Fibroblast of lung (primary cell): ENCODE measurements around the gene TMEM187.

Experiments used
- EZH2 ChIP-seq: IDR thresholded peaks from 2 replicates; pipeline ENCODE4 v1.5.1; 2012; ENCODE audit warnings: low read length, control low read depth, mild to moderate bottlenecking; ENCODE audit errors: missing control alignments
- TF ChIP-seq, protein P1 (sequence below), 2 donors: IDR thresholded peaks in 1 of 2; conservative IDR thresholded peaks in 1 of 2; 1 replicate in 1 of 2; 2 replicates in 1 of 2; pipeline ENCODE4 v1.5.1; 2011 to 2012; ENCODE audit warnings: low read length in 2 of 2, control low read depth in 1 of 2, inconsistent platforms in 1 of 2, low read depth in 1 of 2, mild to moderate bottlenecking in 1 of 2

DNA sequence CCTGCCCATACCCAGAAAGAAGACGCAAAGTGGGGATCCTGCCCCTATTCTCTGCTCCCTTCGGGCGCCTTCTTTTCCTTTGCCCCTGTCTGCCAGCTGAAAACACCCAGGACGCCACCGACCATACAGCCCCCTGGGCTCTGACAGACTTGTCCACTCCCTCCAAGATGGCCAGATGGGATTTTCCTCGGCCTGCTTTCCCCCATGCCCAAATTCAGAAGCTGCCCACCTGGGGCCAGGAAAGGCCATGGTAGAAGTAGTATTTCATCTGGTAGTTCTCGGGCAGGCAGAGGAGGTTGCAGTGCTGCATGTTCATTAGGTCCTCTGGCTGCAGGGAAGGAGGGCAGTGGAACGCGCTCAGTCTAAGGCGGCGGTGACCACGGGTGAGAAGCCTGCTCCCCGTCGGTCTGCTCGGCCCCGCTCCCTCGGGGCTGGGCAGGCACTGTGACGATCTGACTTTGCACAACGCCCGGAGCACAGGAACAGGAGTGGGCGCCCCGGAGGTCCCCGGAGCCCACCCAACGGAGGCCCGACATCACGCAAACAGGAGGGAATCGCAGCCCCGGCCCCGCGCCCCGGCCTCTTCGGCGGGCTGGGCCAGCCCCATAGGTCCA, 38.3 kb upstream of the TMEM187 start:
- TF ChIP-seq, protein P1, sequence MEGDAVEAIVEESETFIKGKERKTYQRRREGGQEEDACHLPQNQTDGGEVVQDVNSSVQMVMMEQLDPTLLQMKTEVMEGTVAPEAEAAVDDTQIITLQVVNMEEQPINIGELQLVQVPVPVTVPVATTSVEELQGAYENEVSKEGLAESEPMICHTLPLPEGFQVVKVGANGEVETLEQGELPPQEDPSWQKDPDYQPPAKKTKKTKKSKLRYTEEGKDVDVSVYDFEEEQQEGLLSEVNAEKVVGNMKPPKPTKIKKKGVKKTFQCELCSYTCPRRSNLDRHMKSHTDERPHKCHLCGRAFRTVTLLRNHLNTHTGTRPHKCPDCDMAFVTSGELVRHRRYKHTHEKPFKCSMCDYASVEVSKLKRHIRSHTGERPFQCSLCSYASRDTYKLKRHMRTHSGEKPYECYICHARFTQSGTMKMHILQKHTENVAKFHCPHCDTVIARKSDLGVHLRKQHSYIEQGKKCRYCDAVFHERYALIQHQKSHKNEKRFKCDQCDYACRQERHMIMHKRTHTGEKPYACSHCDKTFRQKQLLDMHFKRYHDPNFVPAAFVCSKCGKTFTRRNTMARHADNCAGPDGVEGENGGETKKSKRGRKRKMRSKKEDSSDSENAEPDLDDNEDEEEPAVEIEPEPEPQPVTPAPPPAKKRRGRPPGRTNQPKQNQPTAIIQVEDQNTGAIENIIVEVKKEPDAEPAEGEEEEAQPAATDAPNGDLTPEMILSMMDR (conservative IDR thresholded peaks at IDR 0.05 in 1 of 2, IDR thresholded peaks at IDR 0.05 in 1 of 2; ENCODE audit: low read depth in 1 of 2, low read length in 2 of 2) = no peak
- TF ChIP-seq EZH2 = no peak
